Measurements from ENCODE around the gene FAM240A. TPM values are rescaled to one million over a fixed set of nuclear protein-coding genes. Genes with fewer than 3 reads are reported as not detected.
A peak's percentile ranks its signal among the peaks of the same experiment; 100 is the strongest.
"Not testable (repeated sequence)": the region's sequence is repeated elsewhere in the genome, so short reads cannot be mapped to it uniquely, and the experiment has no call there.

The FAM240A gene
- total and polyA plus RNA-seq, 8 donors: not detected

DNA sequence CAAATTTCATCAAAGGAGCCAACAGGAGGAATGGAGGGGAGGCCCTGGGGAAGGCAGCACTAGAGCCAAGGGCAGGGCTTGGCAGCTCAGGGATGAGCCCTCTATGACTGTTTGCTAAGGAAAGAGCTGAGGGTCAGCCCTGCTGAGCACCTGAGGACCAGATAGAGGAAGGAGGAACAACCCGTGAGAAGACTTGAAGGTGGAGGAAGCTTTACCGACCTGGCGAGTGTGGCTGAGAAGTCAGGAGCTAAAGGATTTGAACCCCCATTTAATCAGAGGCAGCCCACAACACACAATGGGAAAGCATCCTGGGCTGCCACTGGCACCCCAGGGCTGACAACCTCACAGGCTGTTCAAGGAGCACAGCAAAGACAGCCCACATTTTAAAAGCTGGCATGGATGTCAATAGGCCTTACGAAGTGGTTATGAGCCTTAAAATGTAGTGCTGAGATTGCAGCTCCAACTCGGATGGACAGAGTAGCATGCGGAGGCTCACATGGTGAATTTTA, 25.5 kb upstream of the FAM240A start:
- peak overlapping the region; percentile 22 to 68 (median 33) for H3K27ac ChIP-seq
- no peaks in the 10 kb centered on the region for H3K36me3 ChIP-seq
- 91 to 94% methylated on average over 6 of the region's 6 CpGs for WGBS, 2 donors
- TF ChIP-seq, protein P1, sequence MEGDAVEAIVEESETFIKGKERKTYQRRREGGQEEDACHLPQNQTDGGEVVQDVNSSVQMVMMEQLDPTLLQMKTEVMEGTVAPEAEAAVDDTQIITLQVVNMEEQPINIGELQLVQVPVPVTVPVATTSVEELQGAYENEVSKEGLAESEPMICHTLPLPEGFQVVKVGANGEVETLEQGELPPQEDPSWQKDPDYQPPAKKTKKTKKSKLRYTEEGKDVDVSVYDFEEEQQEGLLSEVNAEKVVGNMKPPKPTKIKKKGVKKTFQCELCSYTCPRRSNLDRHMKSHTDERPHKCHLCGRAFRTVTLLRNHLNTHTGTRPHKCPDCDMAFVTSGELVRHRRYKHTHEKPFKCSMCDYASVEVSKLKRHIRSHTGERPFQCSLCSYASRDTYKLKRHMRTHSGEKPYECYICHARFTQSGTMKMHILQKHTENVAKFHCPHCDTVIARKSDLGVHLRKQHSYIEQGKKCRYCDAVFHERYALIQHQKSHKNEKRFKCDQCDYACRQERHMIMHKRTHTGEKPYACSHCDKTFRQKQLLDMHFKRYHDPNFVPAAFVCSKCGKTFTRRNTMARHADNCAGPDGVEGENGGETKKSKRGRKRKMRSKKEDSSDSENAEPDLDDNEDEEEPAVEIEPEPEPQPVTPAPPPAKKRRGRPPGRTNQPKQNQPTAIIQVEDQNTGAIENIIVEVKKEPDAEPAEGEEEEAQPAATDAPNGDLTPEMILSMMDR (IDR thresholded peaks at IDR 0.05): no peak
- no peak overlapping the region for H3K4me3 ChIP-seq
- no peak for FAIRE-seq
- intact Hi-C loops (cut with DNase I): no loop called here
- peaks cover 12 to 19% (median 15%) of the 10 kb centered on the region in 3 donors for H3K4me1 ChIP-seq
- DNase-seq: no peak
- H3K27me3 ChIP-seq: no peaks in the 10 kb centered on the region
- ATAC-seq: peak; percentile 13 to 31 (median 21)
- no peaks in the 10 kb centered on the region for H3K9me3 ChIP-seq

- WGBS, 2 donors: 85% methylated on average over 3 of the region's 3 CpGs
- FAIRE-seq; H3K27me3 ChIP-seq; H3K4me3 ChIP-seq; ATAC-seq; H3K27ac ChIP-seq; DNase-seq; intact Hi-C loops (cut with DNase I); H3K9me3 ChIP-seq; H3K36me3 ChIP-seq: not testable (repeated sequence)
- peaks cover 12 to 19% (median 15%) of the 10 kb centered on the region in 3 donors for H3K4me1 ChIP-seq
Observed at GRCh38 chr3:46587268-46587667, 25.1 kb upstream of the FAM240A start.

DNA sequence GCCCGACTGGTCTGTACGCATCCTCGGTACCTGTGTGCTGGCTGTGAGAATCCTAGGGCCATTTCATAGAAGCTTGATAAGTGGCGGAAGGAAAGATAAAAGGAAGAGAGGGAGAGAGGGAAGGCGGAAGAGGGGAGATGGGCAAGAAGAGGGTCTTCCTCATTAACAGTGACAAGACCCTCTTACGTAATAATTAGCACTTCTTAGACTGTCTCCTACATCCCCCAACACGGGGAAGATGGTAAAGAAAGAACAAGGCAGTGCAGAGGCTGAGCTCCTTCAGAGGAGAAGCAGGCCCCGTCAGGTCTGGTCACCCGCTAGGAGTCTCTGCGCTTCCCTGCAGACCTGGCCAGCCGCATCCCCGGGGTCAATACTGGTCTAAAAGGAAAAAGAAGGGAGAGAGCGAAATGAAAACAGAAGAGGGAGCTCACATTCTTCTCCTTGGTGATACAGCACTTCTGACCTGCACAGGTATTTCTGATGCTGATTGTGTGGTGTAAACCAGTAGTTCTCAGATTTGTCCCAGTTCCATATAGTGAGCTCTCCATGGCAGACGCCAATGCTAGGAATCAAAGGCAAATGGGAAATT, 19.0 kb upstream of the FAM240A start:
- TF ChIP-seq, protein P1 (IDR thresholded peaks at IDR 0.05): no peak
- no peaks in the 10 kb centered on the region for H3K36me3 ChIP-seq
- FAIRE-seq (no peak), ATAC-seq (no peak), DNase-seq (no peak)
- WGBS, 2 donors: 87 to 92% methylated on average over 14 of the region's 14 CpGs
- no peaks in the 10 kb centered on the region for H3K4me1 ChIP-seq
- intact Hi-C loops (cut with DNase I): no loop called here
- H3K9me3 ChIP-seq: no peaks in the 10 kb centered on the region
- no peaks in the 10 kb centered on the region for H3K27me3 ChIP-seq
- H3K27ac ChIP-seq: no peak overlapping the region
- H3K4me3 ChIP-seq: no peak overlapping the region

- FAIRE-seq (no peak), ATAC-seq (no peak), DNase-seq (no peak)
- no peaks in the 10 kb centered on the region for H3K4me1 ChIP-seq
- H3K27me3 ChIP-seq: no peaks in the 10 kb centered on the region
- no peak overlapping the region for H3K27ac ChIP-seq
- H3K9me3 ChIP-seq: no peaks in the 10 kb centered on the region
- intact Hi-C loops (cut with DNase I): no loop called here
- TF ChIP-seq, protein P1 (IDR thresholded peaks at IDR 0.05): no peak
- H3K36me3 ChIP-seq: no peaks in the 10 kb centered on the region
- H3K4me3 ChIP-seq: no peak overlapping the region
Observed at GRCh38 chr3:46593979-46594378, 18.3 kb upstream of the FAM240A start.

DNA sequence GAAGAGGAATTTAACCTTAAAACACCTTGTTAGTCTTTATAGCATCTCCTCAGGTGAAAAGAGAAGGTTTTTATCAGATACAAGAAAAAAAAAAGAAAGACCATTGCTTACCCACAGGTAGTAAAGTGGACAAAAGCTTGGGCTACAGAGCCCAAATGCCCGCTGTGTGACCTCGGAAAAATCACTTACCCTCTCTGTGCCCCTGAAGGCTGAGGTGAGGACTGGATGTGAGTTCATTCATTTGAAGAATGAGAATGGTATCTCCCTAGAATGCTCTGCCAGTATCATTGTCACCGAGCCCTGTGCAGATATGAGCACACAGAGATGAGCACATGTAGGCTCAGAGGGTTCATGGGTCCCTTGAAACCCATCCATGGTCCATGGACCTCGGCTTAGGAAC, 17.6 kb upstream of the FAM240A start:
- Histone ChIP-seq H3K9me3 (no peaks in the 10 kb centered on the region), H3K4me3 (no peak overlapping the region), H3K27ac (no peak overlapping the region), H3K4me1 (no peaks in the 10 kb centered on the region), H3K27me3 (no peaks in the 10 kb centered on the region), H3K36me3 (no peaks in the 10 kb centered on the region)
- TF ChIP-seq, protein P1 (IDR thresholded peaks at IDR 0.05): no peak
- 80 to 85% methylated on average over 4 of the region's 4 CpGs for WGBS, 2 donors
- FAIRE-seq: no peak
- no peak for DNase-seq
- ATAC-seq: no peak
- intact Hi-C loops (cut with DNase I): no loop called here
